Myocyte (in vitro differentiated cells): Measurements from ENCODE around the gene SAE1. TPM values are rescaled to one million over a fixed set of nuclear protein-coding genes. Genes with fewer than 3 reads are reported as not detected.

Experiments used
- DNase-seq: peaks from one replicate; pipeline ENCODE4 v3.0.0-alpha.2; 2012; ENCODE audit warnings: low read depth
- total RNA-seq: library from RNA; depleted of rRNA; stranded (reverse); fragments of >200 nt; gene quantifications from 2 replicates; pipeline ENCODE4 v1.2.3, GENCODE V29; 2014

The SAE1 gene
- total RNA-seq, 1 donor from 2014 or later: 144 TPM

GRCh38 chr19:47105874-47106273 lies 24.8 kb upstream of the SAE1 start:
- no peak for DNase-seq

GRCh38 chr19:47106821-47107201 lies 23.8 kb upstream of the SAE1 start:
- no peak for DNase-seq

- DNase-seq: no peak
Measured at GRCh38 chr19:47107202-47107952, 23.3 kb upstream of the SAE1 start.

- no peak for DNase-seq
Measured at GRCh38 chr19:47107953-47108746, 22.5 kb upstream of the SAE1 start.

- no peak for DNase-seq
Measured at GRCh38 chr19:47109177-47109540, 21.5 kb upstream of the SAE1 start.

- DNase-seq: peak; percentile 32
Measured at GRCh38 chr19:47109541-47110375, 20.9 kb upstream of the SAE1 start.

- DNase-seq: no peak
Measured at GRCh38 chr19:47110521-47111005, 20.1 kb upstream of the SAE1 start.

- no peak for DNase-seq
Measured at GRCh38 chr19:47111006-47111621, 19.5 kb upstream of the SAE1 start.

- DNase-seq: no peak
Measured at GRCh38 chr19:47111682-47112165, 18.9 kb upstream of the SAE1 start.

- DNase-seq: peak; percentile 80
Measured at GRCh38 chr19:47112166-47112996, 18.3 kb upstream of the SAE1 start.

GRCh38 chr19:47112997-47113849 lies 17.4 kb upstream of the SAE1 start, which contains the start of gene ZC3H4:
ZC3H4 (minus strand) TSS chr19:47113776; CDS start chr19:47112584, 1,192 bp downstream.
- DNase-seq: peak; percentile 99

- no peak for DNase-seq
Measured at GRCh38 chr19:47113850-47114651, 16.6 kb upstream of the SAE1 start.

GRCh38 chr19:47120470-47121067 lies 10.1 kb upstream of the SAE1 start:
- DNase-seq: no peak

- DNase-seq: peak; percentile 54
Measured at GRCh38 chr19:47122359-47123335, 8.0 kb upstream of the SAE1 start.

- DNase-seq: no peak
Measured at GRCh38 chr19:47123406-47123805, 7.2 kb upstream of the SAE1 start.

- DNase-seq: peak; percentile 80
Measured at GRCh38 chr19:47124937-47125668, 5.5 kb upstream of the SAE1 start.
